SK-N-SH (cell line): ENCODE results near the gene EGFL8. TPM values are rescaled to one million over a fixed set of nuclear protein-coding genes. Genes with fewer than 3 reads are reported as not detected.
A peak's percentile ranks its signal among the peaks of the same experiment; 100 is the strongest.

Experiments used
- CTCF ChIA-PET: fragments of 300-600, 350-600 bp; formaldehyde crosslinking; extraction: SDS; loops from one replicate; lab custom pipeline; 2021; lab: Yijun Ruan, JAX
- POLR2A ChIA-PET: fragments of 350-600 bp; sonication (Branson Sonifier 250); formaldehyde crosslinking; extraction: SDS; loops from one replicate; lab custom pipeline; 2020; ENCODE audit warnings: antibody characterized with exemption, inconsistent platforms; lab: Yijun Ruan, JAX
- DNase-seq: peaks from one replicate; pipeline ENCODE4 v3.0.0; 2012
- H2AFZ ChIP-seq: fragments of 200-600 bp; sonication (generic); 2 replicates; pipeline ENCODE4 v1.8.1; 2016; ENCODE audit warnings: antibody characterized with exemption, mild to moderate bottlenecking, low read depth
- H3F3A ChIP-seq: fragments of 200-600 bp; sonication (generic); replicated peaks from 2 replicates; pipeline ENCODE3; 2016; ENCODE audit warnings: antibody characterized with exemption, mild to moderate bottlenecking; ENCODE audit not compliant: insufficient read depth
- H3K27ac ChIP-seq, 2 experiments: fragments of 200-500 bp in 1 of 2; fragments of 200-600 bp in 1 of 2; sonication (Bioruptor generic) in 1 of 2; sonication (generic), shearing (Covaris generic) in 1 of 2; 2 replicates each; pipeline versions ENCODE4 v1.5.1 to v1.6.1; 2014 to 2016; ENCODE audit warnings: low read depth in 2 of 2, inconsistent platforms in 1 of 2, low read length in 1 of 2, mild to moderate bottlenecking in 1 of 2, mixed read lengths in 1 of 2
- H3K27me3 ChIP-seq: fragments of 200-600 bp; sonication (generic), shearing (Covaris generic); 2 replicates; pipeline ENCODE4 v1.6.1; 2016; ENCODE audit warnings: mixed run types; ENCODE audit not compliant: insufficient read depth
- H3K36me3 ChIP-seq, 2 experiments: fragments of 200-500 bp in 1 of 2; fragments of 200-600 bp in 1 of 2; sonication (Bioruptor generic) in 1 of 2; sonication (generic) in 1 of 2; replicated peaks in 1 of 2; 2 replicates each; pipeline versions ENCODE3 to v1.5.1; 2014 to 2016; ENCODE audit warnings: low read length in 1 of 2, mild to moderate bottlenecking in 1 of 2; ENCODE audit not compliant: insufficient read depth in 2 of 2, control insufficient read depth in 1 of 2
- H3K4me1 ChIP-seq, 2 experiments: fragments of 200-500 bp in 1 of 2; fragments of 200-600 bp in 1 of 2; sonication (Bioruptor generic) in 1 of 2; sonication (generic), shearing (Covaris generic) in 1 of 2; 2 replicates each; pipeline versions ENCODE4 v1.5.1 to v1.6.1; 2014 to 2016; ENCODE audit warnings: low read depth in 1 of 2, low read length in 1 of 2, mixed run types in 1 of 2; ENCODE audit not compliant: insufficient read depth in 2 of 2, control insufficient read depth in 1 of 2
- H3K4me2 ChIP-seq: fragments of 200-600 bp; sonication (generic), shearing (Covaris generic); 2 replicates; pipeline ENCODE4 v1.6.1; 2017; ENCODE audit warnings: mixed run types
- H3K4me3 ChIP-seq, 2 experiments: fragments of 200-500 bp in 1 of 2; fragments of 200-600 bp in 1 of 2; sonication (Bioruptor generic) in 1 of 2; sonication (generic), shearing (Covaris generic) in 1 of 2; 2 replicates each; pipeline versions ENCODE4 v1.5.1 to v1.8.1; 2014 to 2016; ENCODE audit warnings: low read depth in 2 of 2, inconsistent platforms in 1 of 2, low read length in 1 of 2, mild to moderate bottlenecking in 1 of 2, mixed read lengths in 1 of 2, moderate library complexity in 1 of 2
- H3K79me2 ChIP-seq: fragments of 200-600 bp; sonication (generic); 2 replicates; pipeline ENCODE4 v1.8.1; 2017; ENCODE audit warnings: mild to moderate bottlenecking; ENCODE audit not compliant: insufficient read depth
- H3K9ac ChIP-seq: fragments of 200-600 bp; sonication (generic); 2 replicates; pipeline ENCODE4 v1.6.1; 2017; ENCODE audit warnings: mixed run types
- H3K9me2 ChIP-seq: fragments of 200-600 bp; sonication (generic); 2 replicates; pipeline ENCODE4 v1.6.1; 2017; ENCODE audit warnings: mixed run types
- H3K9me3 ChIP-seq: fragments of 200-600 bp; sonication (generic); 2 replicates; pipeline ENCODE4 v1.6.1; 2017; ENCODE audit warnings: mixed run types, mild to moderate bottlenecking, moderate library complexity
- H4K20me1 ChIP-seq: fragments of 200-600 bp; sonication (generic); 2 replicates; pipeline ENCODE4 v1.6.1; 2017; ENCODE audit warnings: mild to moderate bottlenecking, mixed run types; ENCODE audit not compliant: insufficient read depth
- CHD2 ChIP-seq: fragments of 150-350 bp; IDR thresholded peaks from 2 replicates; pipeline ENCODE4 v1.6.1; 2018; ENCODE audit warnings: low read length; ENCODE audit not compliant: partially characterized antibody
- ELF1 ChIP-seq: IDR thresholded peaks from 2 replicates; pipeline ENCODE4 v1.4.0; 2012
- EP300 ChIP-seq, 2 experiments: IDR thresholded peaks; 2 replicates each; pipeline versions ENCODE4 v1.4.0 to v1.6.1; 2012; ENCODE audit warnings: borderline replicate concordance in 1 of 2, low read depth in 1 of 2, low read length in 1 of 2
- FOSL2 ChIP-seq: IDR thresholded peaks from 2 replicates; pipeline ENCODE4 v1.4.0; 2012; ENCODE audit warnings: low read depth, mild to moderate bottlenecking, moderate library complexity, borderline replicate concordance
- FOXJ3 ChIP-seq: sonication (generic); formaldehyde crosslinking; IDR thresholded peaks from 2 replicates; pipeline ENCODE4 v1.5.1; 2020; ENCODE audit warnings: mild to moderate bottlenecking, missing genetic modification reagents
- JUND ChIP-seq: IDR thresholded peaks from 2 replicates; pipeline ENCODE4 v1.4.0; 2012
- MXI1 ChIP-seq: IDR thresholded peaks from 2 replicates; pipeline ENCODE4 v1.6.1; 2012; ENCODE audit warnings: mild to moderate bottlenecking, low read depth, low read length, improper control_type of control experiment
- NRF1 ChIP-seq: IDR thresholded peaks from 2 replicates; pipeline ENCODE4 v1.6.1; 2012; ENCODE audit warnings: low read depth, mild to moderate bottlenecking, low read length
- SMC3 ChIP-seq: IDR thresholded peaks from 2 replicates; pipeline ENCODE4 v1.6.1; 2012; ENCODE audit warnings: low read depth, low read length, improper control_type of control experiment
- TCF12 ChIP-seq: IDR thresholded peaks from 2 replicates; pipeline ENCODE4 v1.4.0; 2012
- WGBS: methylation state at CpG from one replicate; pipeline ENCODE4 v1.1.6; 2017; ENCODE audit warnings: low lambda C conversion rate; 5-methylcytosine and 5-hydroxymethylcytosine counted together
- polyA plus RNA-seq, 3 experiments: library from polyadenylated mRNA; depleted of rRNA; stranded (reverse); fragments of >200 nt; gene quantifications; 2 replicates each; pipeline ENCODE4 v1.2.3, GENCODE V29; 2012
- TF ChIP-seq, protein P1 (sequence below): IDR thresholded peaks from 2 replicates; pipeline ENCODE4 v1.4.0; 2012; ENCODE audit warnings: low read depth
- TF ChIP-seq, protein P2 (sequence below): fragments of 150-350 bp; IDR thresholded peaks from 2 replicates; pipeline ENCODE4 v1.6.1; 2017; ENCODE audit warnings: antibody characterized with exemption, low read length, low read depth, borderline replicate concordance
- TF ChIP-seq, protein P3 (sequence below): fragments of 150-350 bp; IDR thresholded peaks from 2 replicates; pipeline ENCODE4 v1.6.1; 2016; ENCODE audit warnings: mild to moderate bottlenecking, low read depth, low read length
- TF ChIP-seq, protein P4 (sequence below): IDR thresholded peaks from 2 replicates; pipeline ENCODE4 v1.6.1; 2012; ENCODE audit warnings: mild to moderate bottlenecking, low read depth, low read length, moderate library complexity

EGFL8 gene
- polyA plus RNA-seq, 1 of the 3 experiments (the other 2 are of a cell fraction): 7.7 TPM

DNA sequence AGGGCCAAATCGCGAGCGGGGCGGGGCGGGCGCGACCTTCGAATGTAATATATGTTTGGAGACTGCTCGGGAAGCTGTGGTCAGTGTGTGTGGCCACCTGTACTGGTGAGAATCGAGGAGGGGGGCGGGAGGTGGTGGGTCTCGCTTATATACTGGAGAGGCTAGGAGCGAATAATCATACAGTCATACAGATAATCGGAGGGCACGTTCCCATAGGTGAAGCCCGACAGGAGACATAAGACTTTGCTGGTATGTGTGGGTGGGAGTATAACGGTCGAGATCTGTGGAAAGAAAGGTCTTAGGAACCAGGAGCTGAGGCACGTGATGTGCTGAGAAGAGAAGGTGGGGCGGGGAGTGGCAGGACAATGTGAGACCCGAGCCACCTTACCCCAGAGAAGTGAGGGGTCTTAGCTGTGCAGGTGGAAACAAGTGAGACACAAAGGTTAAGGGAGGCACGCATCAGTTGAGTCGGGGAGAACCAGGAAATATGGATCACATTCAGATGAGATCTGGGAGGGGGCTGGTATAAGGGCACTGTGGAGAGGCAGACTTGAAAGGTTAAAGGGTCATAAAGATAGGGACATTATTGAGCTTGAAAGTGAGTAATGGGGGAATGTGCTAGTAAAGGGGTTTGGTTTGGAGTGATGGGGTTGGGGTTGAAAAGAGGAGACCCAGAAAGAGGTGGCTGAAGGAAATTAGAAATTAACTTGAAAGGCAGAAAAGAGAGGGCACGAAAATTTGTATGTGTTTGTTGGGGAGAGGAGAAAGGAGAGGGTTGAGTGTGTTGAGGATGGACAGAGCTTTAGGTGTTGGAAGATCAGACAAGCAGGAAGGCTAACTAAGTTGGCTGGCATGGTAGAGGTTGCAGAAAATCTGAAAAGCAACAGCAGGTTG is 14.4 kb downstream of the EGFL8 start:
- Histone ChIP-seq H3K4me1 (peaks cover 12 to 33% of the 10 kb centered on the region in 2 experiments; a peak in 3 of 4 replicates), H3K4me3 (peak overlapping the region; percentile 84 to 99), H3K79me2 (peaks cover 33% of the 10 kb centered on the region), H4K20me1 (no peaks in the 10 kb centered on the region), H3K9me2 (no peaks in the 10 kb centered on the region), H3F3A (peaks cover 10% of the 10 kb centered on the region), H3K9me3 (no peaks in the 10 kb centered on the region), H3K36me3 (peaks cover 9 to 25% of the 10 kb centered on the region in 2 experiments), H3K4me2 (peak overlapping the region; percentile 100), H2AFZ (peak overlapping the region; percentile 85), H3K9ac (peak overlapping the region; percentile 84), H3K27me3 (no peaks in the 10 kb centered on the region), H3K27ac (peak overlapping the region; percentile 66 to 98)
- 2% methylated on average over 24 of the region's 24 CpGs for WGBS
- CTCF ChIA-PET: interaction anchor here (0.8 to 1.0 kb wide), 2 partner anchors 24 to 61 kb away, joined by 3 read pairs; no protein-coding TSS in a partner anchor
- peak; percentile 48 for DNase-seq
- POLR2A ChIA-PET: interaction anchor here (1.5 to 4.1 kb wide), 2 partner anchors 11 to 17 kb away, joined by 6 to 22 read pairs; partner anchors contain the start of gene PBX2
- TF ChIP-seq JUND (no peak), EP300 (IDR thresholded peaks at IDR 0.05; ENCODE audit: borderline replicate concordance in 1 of 2, low read depth in 1 of 2, low read length in 1 of 2) (no peak), ELF1 (no peak), MXI1 (peak; percentile 72; the same call in 1 of the 2 replicates)
- TF ChIP-seq, protein P1, sequence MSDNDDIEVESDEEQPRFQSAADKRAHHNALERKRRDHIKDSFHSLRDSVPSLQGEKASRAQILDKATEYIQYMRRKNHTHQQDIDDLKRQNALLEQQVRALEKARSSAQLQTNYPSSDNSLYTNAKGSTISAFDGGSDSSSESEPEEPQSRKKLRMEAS: peak; percentile 6; the same call in 1 of the 2 replicates
- TF ChIP-seq, protein P2, sequence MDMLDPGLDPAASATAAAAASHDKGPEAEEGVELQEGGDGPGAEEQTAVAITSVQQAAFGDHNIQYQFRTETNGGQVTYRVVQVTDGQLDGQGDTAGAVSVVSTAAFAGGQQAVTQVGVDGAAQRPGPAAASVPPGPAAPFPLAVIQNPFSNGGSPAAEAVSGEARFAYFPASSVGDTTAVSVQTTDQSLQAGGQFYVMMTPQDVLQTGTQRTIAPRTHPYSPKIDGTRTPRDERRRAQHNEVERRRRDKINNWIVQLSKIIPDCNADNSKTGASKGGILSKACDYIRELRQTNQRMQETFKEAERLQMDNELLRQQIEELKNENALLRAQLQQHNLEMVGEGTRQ: 0 out of 2 replicates have a peak, but pooled peaks have one; percentile 5

DNA sequence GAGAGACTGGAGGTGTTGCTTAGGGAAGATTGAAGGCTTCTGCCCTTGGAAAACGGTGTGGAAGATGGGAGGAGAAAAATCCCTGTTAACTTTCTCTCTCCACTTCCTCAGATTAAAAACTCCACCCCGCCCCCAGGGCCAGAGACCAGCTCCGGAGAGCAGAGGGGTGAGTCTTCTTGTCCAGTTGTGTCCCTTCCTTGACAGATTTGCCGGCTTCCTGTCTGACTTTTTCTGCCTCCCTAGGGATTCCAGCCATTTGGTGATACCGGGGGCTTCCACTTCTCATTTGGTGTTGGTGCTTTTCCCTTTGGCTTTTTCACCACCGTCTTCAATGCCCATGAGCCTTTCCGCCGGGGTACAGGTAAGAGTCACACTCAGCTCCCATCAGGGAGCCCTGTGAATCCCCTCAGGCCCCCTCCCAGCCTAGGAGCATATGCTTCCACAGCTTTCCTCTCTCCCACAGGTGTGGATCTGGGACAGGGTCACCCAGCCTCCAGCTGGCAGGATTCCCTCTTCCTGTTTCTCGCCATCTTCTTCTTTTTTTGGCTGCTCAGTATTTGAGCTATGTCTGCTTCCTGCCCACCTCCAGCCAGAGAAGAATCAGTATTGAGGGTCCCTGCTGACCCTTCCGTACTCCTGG is 15.5 kb downstream of the EGFL8 start:
- ChIA-PET CTCF (interaction anchor here (0.8 to 1.0 kb wide), 3 partner anchors 15 to 62 kb away, joined by 3 read pairs; no protein-coding TSS in a partner anchor), POLR2A (interaction anchor here (1.5 to 4.1 kb wide), 2 partner anchors 10 to 16 kb away, joined by 6 to 22 read pairs; partner anchors contain the start of gene PBX2)
- Histone ChIP-seq H3F3A (peaks cover 8% of the 10 kb centered on the region), H3K9me3 (no peaks in the 10 kb centered on the region), H3K79me2 (peaks cover 22% of the 10 kb centered on the region), H3K4me1 (peaks cover 12 to 27% of the 10 kb centered on the region in 2 experiments; a peak in 3 of 4 replicates), H3K27ac (no peak overlapping the region), H3K9ac (no peak overlapping the region), H3K4me2 (peak overlapping the region; percentile 100; the same call in 1 of the 2 replicates), H3K4me3 (no peak overlapping the region), H3K27me3 (no peaks in the 10 kb centered on the region), H3K9me2 (no peaks in the 10 kb centered on the region), H2AFZ (no peak overlapping the region), H3K36me3 (peaks cover 9 to 27% of the 10 kb centered on the region in 2 experiments), H4K20me1 (no peaks in the 10 kb centered on the region)
- TF ChIP-seq, protein P3, sequence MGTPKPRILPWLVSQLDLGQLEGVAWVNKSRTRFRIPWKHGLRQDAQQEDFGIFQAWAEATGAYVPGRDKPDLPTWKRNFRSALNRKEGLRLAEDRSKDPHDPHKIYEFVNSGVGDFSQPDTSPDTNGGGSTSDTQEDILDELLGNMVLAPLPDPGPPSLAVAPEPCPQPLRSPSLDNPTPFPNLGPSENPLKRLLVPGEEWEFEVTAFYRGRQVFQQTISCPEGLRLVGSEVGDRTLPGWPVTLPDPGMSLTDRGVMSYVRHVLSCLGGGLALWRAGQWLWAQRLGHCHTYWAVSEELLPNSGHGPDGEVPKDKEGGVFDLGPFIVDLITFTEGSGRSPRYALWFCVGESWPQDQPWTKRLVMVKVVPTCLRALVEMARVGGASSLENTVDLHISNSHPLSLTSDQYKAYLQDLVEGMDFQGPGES: no peak
- TF ChIP-seq TCF12 (no peak), CHD2 (no peak), FOXJ3 (CRISPR knock-in tag) (no peak), FOSL2 (no peak), NRF1 (no peak), SMC3 (no peak)
- TF ChIP-seq, protein P4, sequence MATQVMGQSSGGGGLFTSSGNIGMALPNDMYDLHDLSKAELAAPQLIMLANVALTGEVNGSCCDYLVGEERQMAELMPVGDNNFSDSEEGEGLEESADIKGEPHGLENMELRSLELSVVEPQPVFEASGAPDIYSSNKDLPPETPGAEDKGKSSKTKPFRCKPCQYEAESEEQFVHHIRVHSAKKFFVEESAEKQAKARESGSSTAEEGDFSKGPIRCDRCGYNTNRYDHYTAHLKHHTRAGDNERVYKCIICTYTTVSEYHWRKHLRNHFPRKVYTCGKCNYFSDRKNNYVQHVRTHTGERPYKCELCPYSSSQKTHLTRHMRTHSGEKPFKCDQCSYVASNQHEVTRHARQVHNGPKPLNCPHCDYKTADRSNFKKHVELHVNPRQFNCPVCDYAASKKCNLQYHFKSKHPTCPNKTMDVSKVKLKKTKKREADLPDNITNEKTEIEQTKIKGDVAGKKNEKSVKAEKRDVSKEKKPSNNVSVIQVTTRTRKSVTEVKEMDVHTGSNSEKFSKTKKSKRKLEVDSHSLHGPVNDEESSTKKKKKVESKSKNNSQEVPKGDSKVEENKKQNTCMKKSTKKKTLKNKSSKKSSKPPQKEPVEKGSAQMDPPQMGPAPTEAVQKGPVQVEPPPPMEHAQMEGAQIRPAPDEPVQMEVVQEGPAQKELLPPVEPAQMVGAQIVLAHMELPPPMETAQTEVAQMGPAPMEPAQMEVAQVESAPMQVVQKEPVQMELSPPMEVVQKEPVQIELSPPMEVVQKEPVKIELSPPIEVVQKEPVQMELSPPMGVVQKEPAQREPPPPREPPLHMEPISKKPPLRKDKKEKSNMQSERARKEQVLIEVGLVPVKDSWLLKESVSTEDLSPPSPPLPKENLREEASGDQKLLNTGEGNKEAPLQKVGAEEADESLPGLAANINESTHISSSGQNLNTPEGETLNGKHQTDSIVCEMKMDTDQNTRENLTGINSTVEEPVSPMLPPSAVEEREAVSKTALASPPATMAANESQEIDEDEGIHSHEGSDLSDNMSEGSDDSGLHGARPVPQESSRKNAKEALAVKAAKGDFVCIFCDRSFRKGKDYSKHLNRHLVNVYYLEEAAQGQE: no peak
- 78% methylated on average over 10 of the region's 10 CpGs for WGBS
- no peak for DNase-seq
